ENCODE measurements around the gene INSIG1. TPM values are rescaled to one million over a fixed set of nuclear protein-coding genes. Genes with fewer than 3 reads are reported as not detected.

INSIG1 gene
- total and polyA plus RNA-seq, 2 experiments from 2014 or later = 30.7 to 40.3 TPM

DNA sequence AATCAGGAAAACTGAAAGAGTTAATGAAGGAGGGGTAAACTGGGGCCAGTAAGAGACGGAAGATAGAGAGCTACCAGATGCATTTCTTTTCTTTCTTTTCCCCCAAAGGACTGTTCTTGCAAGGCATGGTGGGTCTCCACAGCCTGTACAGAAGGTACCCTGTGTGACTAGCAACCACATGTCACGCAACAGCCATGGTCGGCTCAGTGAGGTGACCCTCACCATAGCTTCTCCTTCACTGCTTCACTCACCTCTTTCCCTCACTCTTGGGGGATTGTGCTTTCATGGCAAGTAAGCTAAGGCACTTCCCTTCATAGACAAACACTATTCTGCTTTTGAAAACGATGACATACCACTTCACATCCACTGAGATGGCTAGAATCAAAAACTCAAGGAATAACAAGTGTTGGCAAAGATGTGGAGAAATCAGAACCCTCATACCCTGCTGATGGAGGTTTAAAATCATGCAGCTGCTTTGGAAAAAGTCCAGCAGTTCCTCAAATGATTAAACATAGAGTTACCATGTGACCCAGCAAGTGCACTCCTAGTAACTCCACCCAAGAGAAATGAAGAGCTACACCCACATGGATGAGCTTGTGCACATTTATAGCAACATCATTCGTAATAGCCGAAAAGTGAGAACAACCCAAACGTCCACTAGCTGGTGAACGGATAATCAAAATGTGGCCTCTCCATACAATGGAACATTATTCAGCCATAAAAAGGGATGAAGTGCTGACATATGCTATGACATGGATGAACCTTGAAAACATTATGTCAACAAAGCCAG lies 3.8 kb upstream of the INSIG1 start:
- Histone ChIP-seq H3K27ac (no peak overlapping the region), H3K4me1 (ENCODE audit: insufficient read depth) (peaks cover 10% of the 10 kb centered on the region), H3K36me3 (ENCODE audit: low read depth) (no peaks in the 10 kb centered on the region), H3K9me3 (ENCODE audit: low read depth) (no peaks in the 10 kb centered on the region), H4K20me1 (ENCODE audit: insufficient read depth) (no peaks in the 10 kb centered on the region), H3K27me3 (replicated peaks; ENCODE audit: insufficient read depth) (no peaks in the 10 kb centered on the region), H3F3A (ENCODE audit: insufficient read depth) (peaks cover 11% of the 10 kb centered on the region; the same call in 1 of the 2 replicates), H3K79me2 (ENCODE audit: insufficient read depth) (no peaks in the 10 kb centered on the region), H2AFZ (no peak overlapping the region), H3K4me3 (no peak overlapping the region), H3K9me2 (ENCODE audit: insufficient read depth) (no peaks in the 10 kb centered on the region), H3K4me2 (ENCODE audit: unreplicated experiment) (no peak overlapping the region), H3K9ac (no peak overlapping the region)
- in situ Hi-C loops (cut with MboI) = no loop called here
- TF ChIP-seq EZH2phosphoT487 (IDR thresholded peaks at IDR 0.05; ENCODE audit: insufficient read depth, low read depth) (no peak), EZH2 (IDR thresholded peaks at IDR 0.05; ENCODE audit: insufficient read depth, poor library complexity, severe bottlenecking) (no peak)
- WGBS, 2 experiments (ENCODE audit: low coverage in 1 of 2, low lambda C conversion rate in 2 of 2, missing lambda C conversion rate in 2 of 2) = 84 to 87% methylated on average over 8 of the region's 8 CpGs
- no peak for DNase-seq

DNA sequence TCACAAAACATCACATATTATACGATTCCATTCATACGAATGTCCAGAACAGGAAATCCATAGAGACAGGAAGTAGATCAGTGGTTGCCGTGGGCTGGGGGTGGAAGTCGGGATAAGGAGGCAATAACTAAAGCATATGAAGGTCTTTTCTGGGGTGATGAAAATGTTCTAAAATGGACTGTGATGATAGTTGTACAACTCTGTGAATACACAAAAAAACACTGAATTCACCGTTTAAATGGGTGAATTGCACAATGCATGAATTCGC lies 3.2 kb upstream of the INSIG1 start:
- H3K4me1 ChIP-seq (ENCODE audit: insufficient read depth) = peaks cover 12% of the 10 kb centered on the region
- H3K9me2 ChIP-seq (ENCODE audit: insufficient read depth) = no peaks in the 10 kb centered on the region
- peaks cover under 1% of the 10 kb centered on the region; the same call in 1 of the 2 replicates for H3K79me2 ChIP-seq (ENCODE audit: insufficient read depth)
- TF ChIP-seq EZH2 (IDR thresholded peaks at IDR 0.05; ENCODE audit: insufficient read depth, poor library complexity, severe bottlenecking) (no peak), EZH2phosphoT487 (IDR thresholded peaks at IDR 0.05; ENCODE audit: insufficient read depth, low read depth) (no peak)
- in situ Hi-C loops (cut with MboI) = no loop called here
- WGBS, 2 experiments (ENCODE audit: low coverage in 1 of 2, low lambda C conversion rate in 2 of 2, missing lambda C conversion rate in 2 of 2) = 86 to 90% methylated on average over 6 of the region's 6 CpGs
- H3F3A ChIP-seq (ENCODE audit: insufficient read depth) = peaks cover 15% of the 10 kb centered on the region
- DNase-seq = no peak
- H3K27me3 ChIP-seq (replicated peaks; ENCODE audit: insufficient read depth) = no peaks in the 10 kb centered on the region
- no peaks in the 10 kb centered on the region for H3K9me3 ChIP-seq (ENCODE audit: low read depth)
- H3K27ac ChIP-seq = no peak overlapping the region
- no peak overlapping the region for H2AFZ ChIP-seq
- H3K36me3 ChIP-seq (ENCODE audit: low read depth) = no peaks in the 10 kb centered on the region
- H4K20me1 ChIP-seq (ENCODE audit: insufficient read depth) = no peaks in the 10 kb centered on the region
- H3K4me2 ChIP-seq (ENCODE audit: unreplicated experiment) = no peak overlapping the region
- H3K4me3 ChIP-seq = no peak overlapping the region
- no peak overlapping the region for H3K9ac ChIP-seq

GRCh38 chr7:155295511-155295910 lies 2.2 kb upstream of the INSIG1 start:
- Histone ChIP-seq H3K4me3 (no peak overlapping the region), H4K20me1 (ENCODE audit: insufficient read depth) (no peaks in the 10 kb centered on the region), H3F3A (ENCODE audit: insufficient read depth) (peaks cover 26% of the 10 kb centered on the region), H2AFZ (no peak overlapping the region), H3K79me2 (ENCODE audit: insufficient read depth) (peaks cover 11% of the 10 kb centered on the region), H3K4me1 (ENCODE audit: insufficient read depth) (peaks cover 21% of the 10 kb centered on the region), H3K36me3 (ENCODE audit: low read depth) (no peaks in the 10 kb centered on the region), H3K9me3 (ENCODE audit: low read depth) (no peaks in the 10 kb centered on the region), H3K27ac (no peak overlapping the region), H3K9ac (no peak overlapping the region), H3K27me3 (replicated peaks; ENCODE audit: insufficient read depth) (no peaks in the 10 kb centered on the region), H3K9me2 (ENCODE audit: insufficient read depth) (no peaks in the 10 kb centered on the region), H3K4me2 (ENCODE audit: unreplicated experiment) (no peak overlapping the region)
- in situ Hi-C loops (cut with MboI) = no loop called here
- 94 to 96% methylated on average over 7 of the region's 7 CpGs for WGBS, 2 experiments (ENCODE audit: low coverage in 1 of 2, low lambda C conversion rate in 2 of 2, missing lambda C conversion rate in 2 of 2)
- DNase-seq = no peak
- no peak for TF ChIP-seq EZH2 (IDR thresholded peaks at IDR 0.05; ENCODE audit: insufficient read depth, poor library complexity, severe bottlenecking)
- no peak for TF ChIP-seq EZH2phosphoT487 (IDR thresholded peaks at IDR 0.05; ENCODE audit: insufficient read depth, low read depth)

- peak overlapping the region; percentile 88 for H3K4me3 ChIP-seq
- peaks cover 18% of the 10 kb centered on the region for H3K79me2 ChIP-seq (ENCODE audit: insufficient read depth)
- 89 to 93% methylated on average over 18 of the region's 18 CpGs for WGBS, 2 experiments (ENCODE audit: low coverage in 1 of 2, low lambda C conversion rate in 2 of 2, missing lambda C conversion rate in 2 of 2)
- H4K20me1 ChIP-seq (ENCODE audit: insufficient read depth) = no peaks in the 10 kb centered on the region
- H2AFZ ChIP-seq = peak overlapping the region; percentile 75; the same call in 1 of the 2 replicates
- H3K27me3 ChIP-seq (replicated peaks; ENCODE audit: insufficient read depth) = no peaks in the 10 kb centered on the region
- H3K4me2 ChIP-seq (ENCODE audit: unreplicated experiment) = peak overlapping the region; percentile 76
- no peak for TF ChIP-seq EZH2phosphoT487 (IDR thresholded peaks at IDR 0.05; ENCODE audit: insufficient read depth, low read depth)
- no peak for TF ChIP-seq EZH2 (IDR thresholded peaks at IDR 0.05; ENCODE audit: insufficient read depth, poor library complexity, severe bottlenecking)
- in situ Hi-C loops (cut with MboI) = no loop called here
- H3K4me1 ChIP-seq (ENCODE audit: insufficient read depth) = peaks cover 23% of the 10 kb centered on the region
- no peaks in the 10 kb centered on the region for H3K9me3 ChIP-seq (ENCODE audit: low read depth)
- peaks cover 28% of the 10 kb centered on the region for H3F3A ChIP-seq (ENCODE audit: insufficient read depth)
- H3K9me2 ChIP-seq (ENCODE audit: insufficient read depth) = no peaks in the 10 kb centered on the region
- no peaks in the 10 kb centered on the region; the same call in 1 of the 2 replicates for H3K36me3 ChIP-seq (ENCODE audit: low read depth)
- peak overlapping the region; percentile 99 for H3K9ac ChIP-seq
- H3K27ac ChIP-seq = peak overlapping the region; percentile 96
- DNase-seq = no peak
These were observed 1.5 kb upstream of the INSIG1 start for GRCh38 chr7:155296006-155296787.
